Neural cell (in vitro differentiated cells): Measurements from ENCODE around the gene TACC2. TPM values are rescaled to one million over a fixed set of nuclear protein-coding genes. Genes with fewer than 3 reads are reported as not detected.

Source experiments
- H2AFZ ChIP-seq: fragments of 200-600, 300-800 bp; sonication (generic), shearing (Covaris generic); 2 replicates; pipeline ENCODE4 v1.6.0; 2014; ENCODE audit warnings: low read depth, mild to moderate bottlenecking, antibody characterized with exemption, low read length, moderate library complexity
- H3F3A ChIP-seq: fragments of 200-600 bp; shearing (Covaris generic); 2 replicates; pipeline ENCODE4 v1.6.1; 2016; ENCODE audit warnings: mild to moderate bottlenecking, moderate library complexity, mixed read lengths, antibody characterized with exemption, low read length; ENCODE audit not compliant: insufficient read depth, poor library complexity, severe bottlenecking
- H3K27ac ChIP-seq: fragments of 200-600, 300-800 bp; sonication (generic), shearing (Covaris generic); 2 replicates; pipeline ENCODE4 v1.5.1; 2014; ENCODE audit warnings: mild to moderate bottlenecking, low read length, moderate library complexity
- H3K27me3 ChIP-seq: fragments of 300-800, 200-600 bp; sonication (generic), shearing (Covaris generic); 2 replicates; pipeline ENCODE4 v1.6.0; 2014; ENCODE audit warnings: mild to moderate bottlenecking, low read depth, low read length, moderate library complexity; ENCODE audit not compliant: insufficient read depth
- H3K36me3 ChIP-seq: fragments of 300-800, 200-600 bp; sonication (generic), shearing (Covaris generic); 2 replicates; pipeline ENCODE4 v1.5.1; 2014; ENCODE audit warnings: mild to moderate bottlenecking, antibody characterized with exemption, low read length, moderate library complexity; ENCODE audit not compliant: insufficient read depth
- H3K4me2 ChIP-seq: fragments of 300-800, 200-600 bp; sonication (generic), shearing (Covaris generic); 2 replicates; pipeline ENCODE4 v1.6.0; 2014; ENCODE audit warnings: mild to moderate bottlenecking, low read length
- H3K4me3 ChIP-seq: fragments of 300-800, 200-600 bp; sonication (generic), shearing (Covaris generic); 2 replicates; pipeline ENCODE4 v1.5.1; 2014; ENCODE audit warnings: mild to moderate bottlenecking, low read length, moderate library complexity
- H3K79me2 ChIP-seq: fragments of 200-600 bp; shearing (Covaris generic); replicated peaks from 2 replicates; pipeline ENCODE4 v1.6.0; 2014; ENCODE audit warnings: mild to moderate bottlenecking, low read length, moderate library complexity; ENCODE audit not compliant: insufficient read depth
- H3K9ac ChIP-seq: fragments of 300-800, 200-600 bp; sonication (generic), shearing (Covaris generic); 2 replicates; pipeline ENCODE4 v1.6.1; 2016; ENCODE audit warnings: mild to moderate bottlenecking, low read length, mixed read lengths
- H3K9me2 ChIP-seq: fragments of 200-600 bp; shearing (Covaris generic); 2 replicates; pipeline ENCODE4 v1.6.1; 2016; ENCODE audit warnings: mild to moderate bottlenecking, low read length, mixed read lengths; ENCODE audit not compliant: insufficient read depth
- H3K9me3 ChIP-seq: fragments of 200-600, 300-800 bp; sonication (generic), shearing (Covaris generic); 2 replicates; pipeline ENCODE4 v1.6.1; 2016; ENCODE audit warnings: mild to moderate bottlenecking, mixed run types, low read length, moderate library complexity, mixed read lengths
- H4K20me1 ChIP-seq: fragments of 200-600 bp; shearing (Covaris generic); 2 replicates; pipeline ENCODE4 v1.6.1; 2016; ENCODE audit warnings: mild to moderate bottlenecking, mixed run types; ENCODE audit not compliant: insufficient read depth
- EP300 ChIP-seq: fragments of 450-650 bp; conservative IDR thresholded peaks from 2 replicates; pipeline ENCODE4 v1.6.1; 2014; ENCODE audit warnings: antibody characterized with exemption, mild to moderate bottlenecking, moderate library complexity; ENCODE audit not compliant: poor library complexity, severe bottlenecking
- EZH2 ChIP-seq: fragments of 200-600, 300-800 bp; shearing (Covaris generic), sonication (generic); IDR thresholded peaks from 2 replicates; pipeline ENCODE4 v1.6.1; 2014; ENCODE audit warnings: antibody characterized with exemption, low read length, borderline replicate concordance, mild to moderate bottlenecking; ENCODE audit not compliant: insufficient read depth, poor library complexity, severe bottlenecking
- MXI1 ChIP-seq: fragments of 450-650 bp; conservative IDR thresholded peaks from 2 replicates; pipeline ENCODE4 v1.6.1; 2014; ENCODE audit warnings: antibody characterized with exemption, mild to moderate bottlenecking; ENCODE audit not compliant: poor library complexity, severe bottlenecking
- POLR2AphosphoS5 ChIP-seq: IDR thresholded peaks from 2 replicates; pipeline ENCODE4 v1.6.1; 2012
- RAD21 ChIP-seq: fragments of 450-650 bp; conservative IDR thresholded peaks from 2 replicates; pipeline ENCODE4 v1.6.1; 2014; ENCODE audit warnings: antibody characterized with exemption, mild to moderate bottlenecking, moderate library complexity
- SMC3 ChIP-seq: fragments of 450-650 bp; conservative IDR thresholded peaks from 2 replicates; pipeline ENCODE4 v1.6.1; 2014; ENCODE audit warnings: antibody characterized with exemption, mild to moderate bottlenecking, moderate library complexity; ENCODE audit not compliant: poor library complexity
- TAF1 ChIP-seq: IDR thresholded peaks from 2 replicates; pipeline ENCODE4 v1.6.1; 2012; ENCODE audit warnings: low read depth
- polyA plus RNA-seq: library from polyadenylated mRNA; depleted of rRNA; stranded (reverse); fragments of >200 nt; gene quantifications from 2 replicates; pipeline ENCODE4 v1.2.3, GENCODE V29; 2014
- TF ChIP-seq, protein P1 (sequence below): fragments of 450-650 bp; IDR thresholded peaks from 2 replicates; pipeline ENCODE4 v1.5.1; 2014; ENCODE audit warnings: antibody characterized with exemption, mild to moderate bottlenecking, moderate library complexity; ENCODE audit not compliant: poor library complexity, severe bottlenecking
- TF ChIP-seq, protein P2 (sequence below): IDR thresholded peaks from 2 replicates; pipeline ENCODE4 v1.6.1; 2012; ENCODE audit warnings: borderline replicate concordance

TACC2 gene
- polyA plus RNA-seq, 1 donor from 2014 or later: 17.6 TPM

DNA sequence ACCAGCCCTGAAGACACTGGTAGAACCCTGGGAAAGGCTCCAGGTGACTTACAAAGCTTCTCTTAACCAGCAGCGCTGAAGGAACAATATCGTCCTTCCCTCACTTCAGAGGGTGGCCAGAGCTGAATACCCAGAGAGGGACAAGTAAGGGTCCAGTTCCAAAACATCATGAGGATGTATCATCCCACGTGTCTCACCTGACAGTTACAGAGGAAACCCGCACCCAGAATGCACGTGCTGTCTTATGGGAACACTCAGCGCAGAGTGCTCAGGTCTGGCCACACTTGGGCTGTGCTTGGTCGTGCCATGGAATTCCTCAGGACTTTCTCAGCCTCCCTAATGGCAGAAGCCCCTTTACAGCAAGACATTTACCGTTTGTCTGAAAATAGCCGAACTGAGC is 235.2 kb downstream of the TACC2 start:
- Histone ChIP-seq H2AFZ (no peak overlapping the region), H3K36me3 (peaks cover 13% of the 10 kb centered on the region), H3F3A (no peaks in the 10 kb centered on the region), H3K79me2 (no peaks in the 10 kb centered on the region), H3K4me3 (no peak overlapping the region), H3K9me2 (no peaks in the 10 kb centered on the region), H3K9ac (no peak overlapping the region), H3K27ac (no peak overlapping the region), H3K9me3 (no peaks in the 10 kb centered on the region), H4K20me1 (no peaks in the 10 kb centered on the region), H3K4me2 (no peak overlapping the region), H3K27me3 (no peaks in the 10 kb centered on the region)
- TF ChIP-seq TAF1 (no peak), EP300 (no peak), RAD21 (no peak), EZH2 (no peak), SMC3 (no peak), POLR2AphosphoS5 (no peak), MXI1 (no peak)
- TF ChIP-seq, protein P1, sequence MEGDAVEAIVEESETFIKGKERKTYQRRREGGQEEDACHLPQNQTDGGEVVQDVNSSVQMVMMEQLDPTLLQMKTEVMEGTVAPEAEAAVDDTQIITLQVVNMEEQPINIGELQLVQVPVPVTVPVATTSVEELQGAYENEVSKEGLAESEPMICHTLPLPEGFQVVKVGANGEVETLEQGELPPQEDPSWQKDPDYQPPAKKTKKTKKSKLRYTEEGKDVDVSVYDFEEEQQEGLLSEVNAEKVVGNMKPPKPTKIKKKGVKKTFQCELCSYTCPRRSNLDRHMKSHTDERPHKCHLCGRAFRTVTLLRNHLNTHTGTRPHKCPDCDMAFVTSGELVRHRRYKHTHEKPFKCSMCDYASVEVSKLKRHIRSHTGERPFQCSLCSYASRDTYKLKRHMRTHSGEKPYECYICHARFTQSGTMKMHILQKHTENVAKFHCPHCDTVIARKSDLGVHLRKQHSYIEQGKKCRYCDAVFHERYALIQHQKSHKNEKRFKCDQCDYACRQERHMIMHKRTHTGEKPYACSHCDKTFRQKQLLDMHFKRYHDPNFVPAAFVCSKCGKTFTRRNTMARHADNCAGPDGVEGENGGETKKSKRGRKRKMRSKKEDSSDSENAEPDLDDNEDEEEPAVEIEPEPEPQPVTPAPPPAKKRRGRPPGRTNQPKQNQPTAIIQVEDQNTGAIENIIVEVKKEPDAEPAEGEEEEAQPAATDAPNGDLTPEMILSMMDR: no peak
- TF ChIP-seq, protein P2, sequence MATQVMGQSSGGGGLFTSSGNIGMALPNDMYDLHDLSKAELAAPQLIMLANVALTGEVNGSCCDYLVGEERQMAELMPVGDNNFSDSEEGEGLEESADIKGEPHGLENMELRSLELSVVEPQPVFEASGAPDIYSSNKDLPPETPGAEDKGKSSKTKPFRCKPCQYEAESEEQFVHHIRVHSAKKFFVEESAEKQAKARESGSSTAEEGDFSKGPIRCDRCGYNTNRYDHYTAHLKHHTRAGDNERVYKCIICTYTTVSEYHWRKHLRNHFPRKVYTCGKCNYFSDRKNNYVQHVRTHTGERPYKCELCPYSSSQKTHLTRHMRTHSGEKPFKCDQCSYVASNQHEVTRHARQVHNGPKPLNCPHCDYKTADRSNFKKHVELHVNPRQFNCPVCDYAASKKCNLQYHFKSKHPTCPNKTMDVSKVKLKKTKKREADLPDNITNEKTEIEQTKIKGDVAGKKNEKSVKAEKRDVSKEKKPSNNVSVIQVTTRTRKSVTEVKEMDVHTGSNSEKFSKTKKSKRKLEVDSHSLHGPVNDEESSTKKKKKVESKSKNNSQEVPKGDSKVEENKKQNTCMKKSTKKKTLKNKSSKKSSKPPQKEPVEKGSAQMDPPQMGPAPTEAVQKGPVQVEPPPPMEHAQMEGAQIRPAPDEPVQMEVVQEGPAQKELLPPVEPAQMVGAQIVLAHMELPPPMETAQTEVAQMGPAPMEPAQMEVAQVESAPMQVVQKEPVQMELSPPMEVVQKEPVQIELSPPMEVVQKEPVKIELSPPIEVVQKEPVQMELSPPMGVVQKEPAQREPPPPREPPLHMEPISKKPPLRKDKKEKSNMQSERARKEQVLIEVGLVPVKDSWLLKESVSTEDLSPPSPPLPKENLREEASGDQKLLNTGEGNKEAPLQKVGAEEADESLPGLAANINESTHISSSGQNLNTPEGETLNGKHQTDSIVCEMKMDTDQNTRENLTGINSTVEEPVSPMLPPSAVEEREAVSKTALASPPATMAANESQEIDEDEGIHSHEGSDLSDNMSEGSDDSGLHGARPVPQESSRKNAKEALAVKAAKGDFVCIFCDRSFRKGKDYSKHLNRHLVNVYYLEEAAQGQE: no peak

DNA sequence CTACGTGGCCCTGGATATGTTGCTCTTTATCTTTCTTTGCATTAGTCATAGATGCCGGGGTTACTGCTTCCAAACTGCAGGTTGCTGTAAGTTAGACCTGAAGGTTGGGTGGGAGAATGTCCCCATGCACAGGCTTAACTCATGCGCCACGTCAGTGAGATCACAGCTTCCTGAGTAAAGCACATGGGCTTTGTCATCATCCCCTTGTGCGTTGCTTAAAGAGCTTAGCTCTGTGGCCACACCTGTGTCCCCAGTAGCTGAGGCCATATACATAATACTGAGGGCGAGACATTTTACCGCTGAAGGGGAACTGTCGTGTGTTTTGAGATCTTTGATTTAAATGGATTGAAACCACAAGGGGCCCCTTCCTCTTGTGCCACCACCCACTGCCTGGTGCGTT is 236.4 kb downstream of the TACC2 start:
- TF ChIP-seq SMC3: no peak
- TF ChIP-seq RAD21: no peak
- TF ChIP-seq, protein P2: no peak
- TF ChIP-seq MXI1: no peak
- no peak for TF ChIP-seq EZH2
- TF ChIP-seq, protein P1: no peak
- Histone ChIP-seq H3K9me2 (no peaks in the 10 kb centered on the region), H3K36me3 (peaks cover 12% of the 10 kb centered on the region)

More for the DNA sequence above, 236.4 kb downstream of the TACC2 start:
- Histone ChIP-seq H3F3A (no peaks in the 10 kb centered on the region), H3K27ac (no peak overlapping the region), H3K4me2 (no peak overlapping the region), H3K79me2 (no peaks in the 10 kb centered on the region), H4K20me1 (no peaks in the 10 kb centered on the region), H3K9ac (no peak overlapping the region), H2AFZ (no peak overlapping the region), H3K4me3 (no peak overlapping the region), H3K27me3 (no peaks in the 10 kb centered on the region), H3K9me3 (no peaks in the 10 kb centered on the region)
